SKM-1 (cell line): ENCODE results near the gene TRNP1.

Experiments
- DNase-seq: peaks from one replicate; lab custom pipeline; 2025; ENCODE audit not compliant: unreplicated experiment; lab: John Stamatoyannopoulos, UW

TRNP1 gene

DNA sequence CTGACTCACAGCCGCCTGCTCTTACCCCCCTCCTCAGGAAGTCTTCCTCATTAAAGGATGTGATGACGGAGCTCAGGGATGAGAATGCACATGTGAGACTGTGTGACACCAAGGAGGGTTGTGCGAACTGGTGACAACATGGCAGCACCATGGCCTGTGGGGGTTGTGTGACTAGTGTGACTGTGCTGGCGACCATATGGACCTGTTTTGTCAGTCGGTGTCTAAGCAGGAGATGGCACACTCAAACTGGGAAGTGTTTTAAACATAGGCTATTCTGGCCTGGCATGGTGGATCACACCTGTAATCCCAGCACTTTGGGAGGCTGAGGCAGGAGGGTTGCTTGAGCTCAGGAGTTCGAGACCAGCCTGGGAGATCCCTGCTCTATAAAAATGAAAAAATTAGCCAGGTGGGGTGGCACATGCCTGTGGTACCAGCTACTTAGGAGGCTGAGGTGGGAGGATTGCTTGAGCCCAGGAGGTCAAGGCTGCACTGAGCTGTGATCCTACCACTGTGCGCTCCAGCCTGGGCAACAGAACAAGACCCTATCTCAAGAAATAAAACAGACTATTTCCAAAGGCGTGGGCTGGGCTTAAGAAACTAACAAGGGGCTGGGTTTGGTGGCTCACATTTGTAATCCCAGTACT is 7.4 kb downstream of the TRNP1 start:
- DNase-seq = no peak

DNA sequence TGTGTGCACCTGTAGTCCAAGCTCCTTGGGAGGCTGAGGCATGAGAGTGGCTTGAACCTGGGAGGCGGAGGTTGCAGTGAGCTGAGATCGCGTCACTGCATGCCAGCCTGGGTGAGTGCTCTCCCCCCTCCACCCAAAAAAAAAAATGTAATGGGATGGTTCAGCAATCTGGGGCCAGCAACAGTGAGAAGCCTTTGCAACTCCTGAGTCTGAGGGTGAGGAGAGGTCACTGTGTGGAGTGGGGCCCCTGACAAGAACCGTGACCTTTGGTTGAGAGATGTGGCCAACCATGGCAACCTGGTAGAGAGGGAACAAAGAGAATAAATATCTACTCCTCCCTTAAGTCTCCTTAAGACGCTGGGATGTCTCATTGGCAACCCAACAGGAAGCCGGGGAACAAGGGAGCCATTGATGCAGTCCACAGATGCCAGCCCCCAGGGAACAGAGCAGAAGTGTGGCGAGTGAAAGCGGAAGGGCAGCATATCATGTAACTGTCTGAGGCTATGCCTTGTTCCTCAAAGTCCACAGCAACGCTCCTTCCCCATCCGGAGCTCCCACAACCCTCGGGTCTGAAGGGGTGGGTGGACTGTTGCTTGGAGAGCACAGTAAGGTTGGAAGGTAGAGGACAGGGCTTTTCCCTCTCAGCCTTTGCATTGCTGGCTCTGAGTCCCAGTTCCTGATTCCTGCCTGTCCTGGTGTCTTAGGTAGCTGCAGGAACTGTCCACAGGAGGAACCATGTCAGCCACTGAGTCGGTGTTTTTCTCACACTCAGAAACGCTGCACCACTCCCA is 8.3 kb downstream of the TRNP1 start:
- DNase-seq = peak; percentile 97

DNA sequence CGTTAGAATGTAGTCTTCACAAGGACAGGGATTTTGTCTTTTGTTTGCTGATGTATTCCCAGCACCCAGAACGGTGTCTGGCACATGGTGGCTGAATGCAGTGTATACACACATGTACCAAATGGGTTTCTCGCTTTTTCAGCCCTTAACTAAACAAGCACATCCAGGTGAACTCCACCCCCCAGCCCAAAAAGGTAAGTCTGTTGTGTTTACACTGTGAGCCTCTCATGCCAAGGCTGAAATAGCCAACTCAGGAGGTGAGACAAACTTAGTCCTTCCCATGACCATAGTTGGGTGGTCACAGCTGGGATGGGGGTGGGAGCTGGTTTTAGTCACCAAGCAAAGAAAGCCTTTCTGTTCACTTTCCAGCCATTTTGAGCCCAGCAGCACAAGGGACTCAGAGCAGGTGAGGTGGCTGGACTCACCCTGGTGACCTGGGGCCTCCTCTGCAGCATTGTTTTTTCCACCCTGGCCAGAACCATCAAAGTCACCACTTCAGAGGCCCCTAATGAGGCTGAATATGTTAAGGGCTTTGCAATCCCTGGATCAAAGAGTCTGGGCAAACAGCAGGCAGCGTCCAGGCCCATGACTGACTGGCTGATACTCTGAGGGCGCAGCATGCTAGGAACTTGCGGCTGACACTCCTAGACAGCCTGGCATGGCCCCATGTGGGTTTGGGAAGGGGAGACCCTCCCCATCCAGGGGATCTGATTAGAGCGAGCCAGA is 10.4 kb downstream of the TRNP1 start:
- no peak for DNase-seq

DNA sequence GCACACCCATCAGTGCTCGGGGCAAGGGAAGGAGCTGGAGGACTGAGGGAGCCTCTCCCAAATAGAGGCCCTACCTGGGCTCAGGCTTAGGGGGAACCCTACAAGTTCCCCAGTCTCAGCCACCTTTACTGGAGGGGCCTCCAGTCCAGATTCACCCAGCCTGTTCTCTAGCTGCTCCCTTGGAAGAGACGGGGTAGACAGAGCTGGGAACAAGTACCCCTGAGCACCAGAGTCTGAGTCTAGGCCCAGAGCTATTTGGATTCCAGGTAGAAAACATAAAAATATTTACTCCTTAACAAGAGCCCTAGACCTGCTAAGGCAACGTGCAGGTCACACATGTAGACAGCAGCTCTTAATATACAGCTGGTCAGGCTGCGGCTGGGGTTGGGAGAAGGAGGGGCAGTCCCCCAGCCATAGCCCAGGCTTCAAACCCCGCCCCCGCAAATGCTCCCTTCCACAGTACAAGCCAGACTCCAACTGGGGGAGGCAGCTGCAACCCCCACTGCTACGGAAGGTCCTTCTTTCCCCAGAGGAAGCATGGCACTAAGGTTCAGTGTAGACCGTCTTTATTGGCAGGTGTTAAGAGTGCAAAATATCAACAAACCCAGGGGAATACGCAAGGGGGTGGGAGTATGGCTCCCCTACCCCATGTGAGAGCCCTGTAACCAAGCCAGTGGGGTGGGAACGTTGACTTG is 11.1 kb downstream of the TRNP1 start:
- DNase-seq = no peak

DNA sequence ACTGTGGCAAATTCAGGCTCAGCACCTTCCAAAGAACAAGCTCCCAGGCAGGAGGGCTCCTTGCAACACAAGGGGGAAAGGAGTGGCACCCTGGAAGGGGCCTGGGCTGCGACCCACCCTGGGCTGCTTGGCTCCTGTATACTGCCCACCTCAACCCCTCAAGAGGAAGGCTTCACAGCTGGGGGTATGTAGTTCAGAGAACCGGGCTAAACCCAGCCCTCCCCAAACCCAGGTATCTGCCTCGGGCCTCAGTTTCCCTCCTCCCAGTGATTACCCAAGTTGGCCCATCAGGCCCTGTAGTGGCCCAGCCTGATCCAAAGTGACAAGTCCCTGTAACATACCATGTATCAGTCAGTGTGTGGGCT is 11.7 kb downstream of the TRNP1 start:
- DNase-seq = no peak

DNA sequence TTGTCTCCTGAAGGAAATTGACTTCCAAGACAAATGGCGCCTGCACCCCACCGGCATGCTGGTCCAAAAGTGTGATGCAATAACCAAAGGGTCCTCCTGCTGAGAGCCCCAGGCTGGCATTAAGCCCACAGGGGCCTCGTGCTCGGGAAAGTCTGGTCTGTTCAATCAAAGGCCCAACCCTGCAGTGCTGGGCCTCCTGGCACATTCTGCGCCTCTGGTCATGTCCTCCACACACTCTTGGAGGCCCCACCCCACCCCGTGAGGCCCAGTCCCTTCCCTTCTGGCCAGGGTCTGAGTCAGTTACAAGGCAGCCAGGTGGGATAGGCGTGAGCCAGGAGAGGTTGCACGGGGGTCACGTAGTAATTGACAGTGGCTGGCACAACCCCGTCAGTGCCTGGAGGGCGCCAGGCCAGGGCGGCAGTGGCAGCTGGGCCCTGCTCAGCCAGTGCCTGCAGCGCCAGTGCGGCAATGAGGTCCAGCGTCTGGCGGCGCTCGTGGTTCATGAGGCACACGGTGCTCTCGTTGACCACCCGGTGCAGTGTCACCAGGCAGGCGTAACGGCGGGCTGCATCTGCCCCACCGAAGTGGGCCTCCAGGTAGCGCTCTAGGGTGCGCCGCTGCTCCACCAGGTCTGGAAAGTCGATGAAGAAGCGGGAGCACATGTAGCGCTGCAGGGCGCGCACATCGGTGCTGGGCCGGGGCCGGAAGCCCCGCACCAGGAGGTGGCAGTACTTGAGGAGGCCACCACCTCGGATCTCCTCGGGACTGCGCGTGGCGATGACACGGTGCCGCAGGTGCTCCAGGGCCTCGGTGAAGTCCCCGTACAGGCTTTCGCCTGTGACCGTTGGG is 12.4 kb downstream of the TRNP1 start:
- no peak for DNase-seq

DNA sequence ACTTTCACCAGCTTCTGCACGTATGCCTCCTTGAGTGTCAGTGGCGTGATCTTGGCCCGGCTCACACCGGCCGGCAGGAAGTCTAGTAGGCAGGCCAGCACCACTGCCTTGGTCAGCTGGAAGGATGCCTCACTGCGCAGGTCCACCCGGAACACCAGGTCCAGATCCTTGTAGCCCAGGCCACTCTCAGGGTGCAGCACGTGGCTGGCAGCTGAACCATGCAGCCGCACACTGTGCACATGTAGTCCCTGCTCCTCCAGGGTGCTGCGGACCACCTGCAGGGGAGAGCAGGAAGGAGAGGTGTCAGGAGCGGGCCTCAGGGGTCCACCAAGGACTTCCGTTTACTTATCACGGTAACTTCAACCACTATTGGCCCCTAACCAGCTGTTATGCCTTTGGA is 13.2 kb downstream of the TRNP1 start:
- DNase-seq = no peak

DNA sequence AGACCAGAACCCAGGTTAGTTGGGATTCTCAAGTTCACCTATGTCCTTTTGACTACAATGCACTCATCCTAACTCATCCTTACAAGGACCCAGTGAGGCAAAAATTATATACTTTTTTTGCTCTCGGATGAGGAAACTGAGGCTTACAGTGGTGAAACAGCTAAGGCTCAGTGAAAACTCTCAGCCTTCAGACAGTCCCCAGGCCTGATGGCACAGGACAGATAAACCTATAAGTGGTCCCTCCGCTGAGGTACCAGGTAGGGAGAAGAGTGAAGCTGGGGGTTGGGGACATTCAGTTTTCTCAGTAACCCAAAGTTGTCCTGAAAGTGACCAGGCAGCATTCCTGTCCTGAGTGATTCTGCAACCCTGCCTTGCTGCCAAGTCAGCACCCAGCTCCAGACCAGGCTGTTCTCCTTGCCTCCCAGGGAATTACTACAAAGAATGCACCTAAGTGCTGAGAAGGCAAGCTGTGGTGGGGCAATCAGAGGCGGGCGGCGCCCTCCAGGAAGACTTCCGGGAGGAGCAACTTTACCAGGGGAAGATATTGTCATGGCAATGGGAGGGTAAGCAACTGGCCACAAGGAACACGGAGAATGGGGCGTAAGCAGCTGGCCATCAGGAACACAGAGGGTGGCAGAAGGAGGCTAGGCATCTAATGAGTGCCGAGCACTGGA is 14.6 kb downstream of the TRNP1 start:
- no peak for DNase-seq

DNA sequence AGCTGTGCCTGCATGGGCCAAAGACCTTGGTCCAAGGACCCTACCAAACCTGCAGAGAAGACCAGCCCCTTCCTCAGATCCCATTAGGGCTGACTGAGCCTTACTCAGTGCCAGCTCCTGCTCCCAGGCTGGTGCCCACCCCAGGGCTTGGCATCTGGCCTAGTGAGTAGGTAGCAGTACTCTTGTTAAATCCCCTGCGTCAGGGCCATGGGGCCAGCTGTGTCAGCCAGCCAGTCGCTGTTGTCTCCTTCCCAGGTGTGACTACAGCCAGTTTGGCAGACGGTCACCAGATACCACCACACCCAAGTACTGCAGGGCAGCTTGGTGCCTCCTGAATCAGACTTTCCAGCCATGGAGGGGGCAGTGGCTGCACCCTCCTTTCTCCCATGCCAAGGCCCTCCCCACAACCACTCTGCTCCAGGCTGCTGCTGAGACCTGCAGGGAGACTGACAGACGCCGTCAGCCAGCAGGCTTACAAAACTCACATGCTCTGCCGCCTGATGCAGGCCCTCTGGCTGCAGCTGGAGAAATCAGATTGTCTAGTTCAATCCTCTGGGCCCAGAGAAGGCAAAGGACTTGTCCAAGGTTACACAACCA is 16.2 kb downstream of the TRNP1 start:
- DNase-seq = no peak

DNA sequence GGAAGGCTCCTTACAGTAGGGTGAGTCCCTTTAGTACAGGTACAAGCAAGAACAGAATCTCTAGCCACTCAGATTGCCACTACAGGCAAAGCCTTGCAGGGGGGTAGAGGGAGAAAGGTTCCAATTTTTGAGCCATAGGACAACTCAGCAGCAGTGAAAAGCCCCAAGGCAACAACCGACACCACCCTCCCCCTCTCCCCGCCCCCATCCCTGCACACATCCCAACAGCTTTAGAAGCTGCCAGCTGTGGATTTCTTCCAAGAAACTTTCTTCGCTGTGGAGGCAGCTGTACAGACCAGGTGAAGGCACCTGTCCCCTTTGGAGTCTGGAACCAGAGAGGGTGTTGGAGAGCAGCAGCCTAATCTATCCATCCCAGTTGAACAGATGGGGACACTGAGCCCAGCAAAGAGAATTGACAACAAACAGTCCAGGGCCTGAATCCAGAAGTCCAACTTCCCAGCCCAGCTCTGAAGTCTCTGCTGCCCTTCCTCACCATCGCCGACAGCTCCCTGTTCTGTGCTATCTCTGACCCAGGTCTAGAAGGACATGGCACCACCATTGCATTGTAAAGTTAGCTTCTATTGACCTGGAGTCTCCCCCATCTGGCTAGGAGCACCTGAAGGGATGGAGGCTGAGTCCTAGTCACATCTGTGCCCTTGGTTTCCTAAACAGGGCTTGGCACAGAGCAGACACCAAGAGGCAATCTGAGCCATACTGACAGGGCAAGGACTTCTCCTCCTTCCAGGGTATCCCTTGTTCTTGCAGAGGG is 16.9 kb downstream of the TRNP1 start:
- no peak for DNase-seq

DNA sequence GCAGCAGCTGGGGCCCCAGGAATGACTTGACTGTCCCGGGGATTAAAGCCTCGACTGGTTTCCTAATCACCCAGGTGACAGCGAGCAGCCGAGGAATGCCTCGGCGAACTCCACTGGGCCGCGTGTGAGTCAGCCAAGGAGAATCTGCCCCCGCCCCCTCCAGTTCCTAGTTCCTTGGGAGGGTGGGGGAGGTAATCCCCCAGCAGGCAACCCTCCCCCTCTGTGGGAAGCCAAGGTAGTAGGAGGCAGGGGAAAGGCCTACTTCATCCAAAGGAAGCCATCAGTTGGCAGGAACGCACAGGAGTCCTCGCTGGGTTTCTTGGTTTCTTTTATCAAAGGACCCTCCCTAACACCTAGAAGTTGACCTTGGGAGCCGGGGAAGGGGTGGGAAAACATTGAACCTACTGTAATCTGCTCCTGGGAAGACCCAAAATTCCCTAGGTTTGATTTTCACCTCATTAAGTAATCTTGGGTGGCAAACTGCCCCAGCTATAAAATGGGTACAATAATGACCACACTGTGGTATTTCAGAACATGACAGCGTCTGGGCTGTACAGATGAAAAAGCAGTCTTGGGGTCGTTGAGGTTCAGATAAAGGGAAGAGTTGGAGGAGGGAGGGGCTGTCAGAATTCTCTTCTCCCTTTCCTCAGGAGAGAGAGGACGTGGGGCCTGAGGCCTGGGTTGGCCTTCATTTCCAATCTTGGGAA is 17.7 kb downstream of the TRNP1 start:
- DNase-seq = no peak

DNA sequence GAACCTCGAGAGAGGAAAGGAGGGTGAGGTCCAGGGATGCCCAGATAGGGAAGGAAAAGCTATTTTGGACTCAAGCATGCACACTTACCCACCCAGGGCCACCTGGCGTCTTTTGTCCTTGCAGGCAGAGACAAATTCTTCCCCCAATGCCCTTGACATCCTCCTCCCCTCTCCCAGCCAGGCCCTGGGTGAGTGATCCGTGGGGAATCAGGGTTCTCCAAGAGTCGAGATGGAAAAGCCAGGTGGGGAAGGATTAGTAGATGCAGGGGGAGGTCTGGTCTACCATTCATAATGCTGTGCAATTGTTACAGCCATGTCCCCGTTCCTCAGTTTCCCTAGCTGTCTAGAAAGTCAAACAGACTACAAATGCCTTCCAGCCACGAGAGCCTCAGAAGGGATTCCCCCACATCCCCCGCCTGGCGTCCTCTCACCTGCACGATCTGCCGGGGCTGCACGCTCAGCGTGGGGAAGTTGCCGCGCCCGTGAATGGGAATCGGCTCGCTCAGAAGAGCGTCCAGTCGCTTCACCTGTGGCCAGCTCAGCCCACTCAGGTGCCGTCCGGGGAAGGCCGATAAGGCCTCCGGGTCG is 18.6 kb downstream of the TRNP1 start:
- no peak for DNase-seq

DNA sequence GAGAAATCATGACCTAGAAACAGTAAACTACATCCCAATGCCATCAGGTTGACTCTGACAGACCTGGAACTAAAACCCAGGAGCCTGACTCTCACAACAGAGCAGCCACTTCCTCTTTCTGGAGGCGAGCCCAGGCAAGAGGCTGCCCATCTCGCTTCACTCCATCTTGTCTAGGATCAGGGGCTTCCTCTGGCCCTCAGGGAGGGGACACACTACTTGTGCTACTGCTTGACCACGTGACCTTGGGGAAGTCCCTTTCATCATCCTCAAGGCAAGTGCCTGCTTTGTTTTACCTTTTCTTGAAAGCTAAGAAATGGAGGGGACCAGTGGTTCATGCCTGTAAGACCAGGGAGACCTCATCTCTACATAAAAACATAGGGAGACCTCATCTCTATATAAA is 21.8 kb downstream of the TRNP1 start:
- peak; percentile 49 for DNase-seq

DNA sequence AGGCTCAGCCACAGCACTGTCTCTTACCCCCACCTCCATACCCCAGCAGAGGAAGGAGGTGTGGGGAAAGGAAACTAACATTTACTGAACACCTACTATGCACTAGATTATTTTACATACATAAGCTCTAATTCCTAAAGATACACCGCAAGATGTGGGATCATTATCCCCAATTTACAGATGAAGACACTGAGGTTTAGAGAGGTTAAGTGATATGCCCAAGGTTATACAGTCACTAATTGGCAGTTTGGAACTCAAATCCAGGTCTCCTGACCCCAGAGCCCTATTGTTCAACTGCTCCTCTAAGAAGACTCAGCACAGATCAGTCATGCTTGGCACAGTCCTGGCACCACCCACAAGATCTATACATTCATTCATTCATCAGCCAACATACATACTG is 22.9 kb downstream of the TRNP1 start:
- no peak for DNase-seq

DNA sequence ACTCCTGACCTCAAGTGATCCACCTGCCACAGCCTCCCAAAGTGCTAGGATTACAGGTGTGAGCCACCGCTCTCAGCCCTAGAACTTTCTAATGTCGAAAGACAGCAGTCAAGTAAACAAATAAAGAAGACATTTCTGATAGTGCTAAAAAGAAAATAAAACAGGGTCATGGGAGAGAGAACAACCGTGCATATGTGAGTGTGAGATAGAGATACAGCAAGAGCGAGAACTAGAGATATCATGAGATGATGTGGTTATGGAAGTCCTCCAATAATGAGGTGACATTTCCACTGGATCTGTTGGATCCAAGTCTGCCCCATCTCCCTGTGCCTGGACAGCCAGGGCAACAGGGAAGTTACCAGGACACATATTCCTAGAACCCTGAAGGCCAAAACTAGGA is 23.7 kb downstream of the TRNP1 start:
- no peak for DNase-seq

DNA sequence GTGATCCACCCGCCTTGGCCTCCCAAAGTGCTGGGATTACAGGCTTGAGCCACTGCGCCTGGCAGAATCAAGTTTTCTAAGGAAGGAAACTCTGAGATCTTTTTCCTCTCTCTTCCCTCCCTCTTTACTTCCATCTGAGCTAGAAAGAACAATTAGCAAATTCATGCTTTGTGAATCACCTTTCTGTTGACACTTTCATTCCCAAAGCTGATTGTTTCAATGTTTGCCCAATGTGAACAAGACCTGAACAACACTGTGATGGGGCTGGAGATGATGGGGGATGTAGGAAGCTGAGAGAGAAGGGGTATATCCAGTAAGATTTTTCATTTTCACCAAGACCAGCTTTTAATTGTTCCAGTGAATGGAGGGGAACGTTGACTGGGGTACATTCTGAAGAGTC is 24.8 kb downstream of the TRNP1 start:
- DNase-seq = no peak

DNA sequence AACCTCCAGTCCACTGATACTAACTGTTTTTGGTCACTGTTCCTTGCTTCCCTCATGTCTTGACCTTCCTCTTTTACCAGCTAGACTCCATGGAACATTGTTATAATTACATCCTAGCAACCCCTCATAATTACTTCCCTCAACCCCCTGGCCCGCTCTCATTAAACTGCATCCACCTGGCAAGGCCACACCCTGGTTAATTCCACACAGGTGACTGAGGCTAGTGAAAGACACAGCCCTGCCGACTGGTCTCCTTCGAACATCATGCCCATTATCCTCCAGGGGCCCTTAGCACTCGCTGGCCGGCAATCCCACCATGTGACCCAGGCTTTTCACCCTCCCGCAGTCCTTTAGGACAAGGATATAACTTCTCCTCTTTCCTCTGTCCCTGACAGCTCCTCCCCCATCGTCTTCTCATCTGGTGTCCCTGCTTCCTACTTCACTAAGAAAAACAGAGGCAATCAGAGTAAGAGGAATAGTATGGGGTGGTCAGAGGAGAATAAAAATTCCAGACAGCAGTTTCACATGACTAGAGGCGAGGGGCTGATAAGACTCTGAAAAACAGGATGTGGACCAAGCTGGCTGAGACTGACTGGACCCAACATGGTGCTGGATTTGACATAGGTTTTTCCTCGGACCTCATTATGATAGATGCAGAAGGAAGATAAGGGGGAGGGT is 28.0 kb downstream of the TRNP1 start:
- DNase-seq = no peak

DNA sequence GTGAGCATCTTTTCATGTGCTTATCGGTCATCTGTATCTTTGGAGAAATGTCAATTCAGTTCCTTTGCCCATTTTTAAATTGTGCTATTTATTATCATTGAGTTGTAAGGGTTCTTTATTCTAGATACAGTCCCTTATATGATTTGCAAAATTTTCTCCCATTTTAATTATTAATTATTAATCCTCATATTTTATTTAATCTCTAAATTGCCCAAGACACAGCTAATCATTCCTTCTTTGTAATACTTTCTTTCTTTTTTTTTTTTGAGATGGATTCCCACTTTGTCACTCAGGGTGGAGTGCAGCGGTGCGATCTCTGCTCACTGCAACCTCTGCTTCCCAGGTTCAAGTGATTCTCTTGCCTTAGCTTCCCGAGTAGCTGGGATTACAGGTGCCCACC is 32.2 kb downstream of the TRNP1 start:
- DNase-seq = no peak
